Fibroblast of lung (primary cell): ENCODE results near the gene ASAH2.

Experiments
- EZH2 ChIP-seq: IDR thresholded peaks from 2 replicates; pipeline ENCODE4 v1.5.1; 2012; ENCODE audit warnings: low read length, control low read depth, mild to moderate bottlenecking; ENCODE audit errors: missing control alignments
- TF ChIP-seq, protein P1 (sequence below), 2 donors: IDR thresholded peaks in 1 of 2; conservative IDR thresholded peaks in 1 of 2; 1 replicate in 1 of 2; 2 replicates in 1 of 2; pipeline ENCODE4 v1.5.1; 2011 to 2012; ENCODE audit warnings: low read length in 2 of 2, control low read depth in 1 of 2, inconsistent platforms in 1 of 2, low read depth in 1 of 2, mild to moderate bottlenecking in 1 of 2

- TF ChIP-seq, protein P1, sequence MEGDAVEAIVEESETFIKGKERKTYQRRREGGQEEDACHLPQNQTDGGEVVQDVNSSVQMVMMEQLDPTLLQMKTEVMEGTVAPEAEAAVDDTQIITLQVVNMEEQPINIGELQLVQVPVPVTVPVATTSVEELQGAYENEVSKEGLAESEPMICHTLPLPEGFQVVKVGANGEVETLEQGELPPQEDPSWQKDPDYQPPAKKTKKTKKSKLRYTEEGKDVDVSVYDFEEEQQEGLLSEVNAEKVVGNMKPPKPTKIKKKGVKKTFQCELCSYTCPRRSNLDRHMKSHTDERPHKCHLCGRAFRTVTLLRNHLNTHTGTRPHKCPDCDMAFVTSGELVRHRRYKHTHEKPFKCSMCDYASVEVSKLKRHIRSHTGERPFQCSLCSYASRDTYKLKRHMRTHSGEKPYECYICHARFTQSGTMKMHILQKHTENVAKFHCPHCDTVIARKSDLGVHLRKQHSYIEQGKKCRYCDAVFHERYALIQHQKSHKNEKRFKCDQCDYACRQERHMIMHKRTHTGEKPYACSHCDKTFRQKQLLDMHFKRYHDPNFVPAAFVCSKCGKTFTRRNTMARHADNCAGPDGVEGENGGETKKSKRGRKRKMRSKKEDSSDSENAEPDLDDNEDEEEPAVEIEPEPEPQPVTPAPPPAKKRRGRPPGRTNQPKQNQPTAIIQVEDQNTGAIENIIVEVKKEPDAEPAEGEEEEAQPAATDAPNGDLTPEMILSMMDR (conservative IDR thresholded peaks at IDR 0.05 in 1 of 2, IDR thresholded peaks at IDR 0.05 in 1 of 2; ENCODE audit: low read depth in 1 of 2, low read length in 2 of 2) = no peak
- TF ChIP-seq EZH2 = no peak
These were observed 32.1 kb downstream of the ASAH2 start for GRCh38 chr10:50219200-50219599.
